HG02610 (cell line): ENCODE data around the gene OR6Y1.

Source experiments
- ATAC-seq: cut with Tn5 transposase; IDR thresholded peaks from one replicate; pipeline ENCODE4 v1.9.1; 2021; ENCODE audit warnings: mild to moderate bottlenecking, moderate library complexity; ENCODE audit not compliant: unreplicated experiment

OR6Y1 gene

DNA sequence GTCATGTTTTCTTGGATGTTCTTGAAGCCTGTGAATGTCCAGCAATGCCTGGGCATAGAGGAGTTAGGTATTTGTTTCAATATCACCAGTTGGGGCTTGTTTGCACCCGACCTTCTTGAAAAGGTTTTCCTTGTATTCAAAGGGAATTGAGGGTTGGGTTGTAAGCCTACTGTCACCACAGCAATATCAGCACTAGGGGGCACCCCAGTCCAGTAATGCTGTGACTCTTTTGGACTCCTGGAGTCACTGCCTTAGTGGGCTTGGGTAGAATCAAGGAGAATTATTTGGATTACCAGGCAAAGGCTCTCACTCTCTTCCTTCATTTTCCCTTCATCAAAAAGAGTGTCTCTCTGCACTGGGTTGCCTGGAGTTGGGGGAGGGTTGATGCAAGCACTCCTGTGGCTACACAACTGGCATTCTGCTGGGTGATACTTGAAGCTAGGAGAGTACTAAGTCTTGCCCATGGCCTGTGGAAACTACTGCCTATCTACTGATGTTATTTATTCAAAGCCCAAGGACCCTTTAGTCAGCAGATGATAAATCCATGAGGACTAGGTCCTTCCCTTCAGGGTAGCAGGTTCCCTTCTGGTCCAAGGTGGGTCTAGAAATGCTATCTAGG, 47.7 kb downstream of the OR6Y1 start:
- no peak for ATAC-seq

- no peak for ATAC-seq
Observed at GRCh38 chr1:158496374-158496773, 57.8 kb downstream of the OR6Y1 start.

DNA sequence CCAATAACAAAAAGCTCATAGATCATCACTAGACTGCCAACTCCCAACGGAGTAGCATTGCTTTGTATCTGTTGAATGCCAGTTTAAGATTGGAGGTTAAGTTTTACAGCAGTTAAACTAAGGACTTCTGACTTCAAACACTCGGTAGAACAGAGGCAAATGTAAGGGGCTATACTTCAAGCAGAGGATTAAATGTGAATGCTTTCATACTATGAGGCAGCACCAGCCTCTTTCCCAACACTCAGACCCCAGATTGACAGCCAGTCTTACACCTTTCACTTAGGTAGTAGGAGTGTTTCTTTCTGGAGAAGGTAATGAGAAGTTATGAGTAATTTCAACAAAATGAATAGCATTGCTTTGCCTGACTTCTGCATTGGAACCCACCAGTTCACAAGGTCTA, 59.4 kb downstream of the OR6Y1 start:
- ATAC-seq: no peak
